ENCODE measurements around the gene CACHD1.

Gene CACHD1

DNA sequence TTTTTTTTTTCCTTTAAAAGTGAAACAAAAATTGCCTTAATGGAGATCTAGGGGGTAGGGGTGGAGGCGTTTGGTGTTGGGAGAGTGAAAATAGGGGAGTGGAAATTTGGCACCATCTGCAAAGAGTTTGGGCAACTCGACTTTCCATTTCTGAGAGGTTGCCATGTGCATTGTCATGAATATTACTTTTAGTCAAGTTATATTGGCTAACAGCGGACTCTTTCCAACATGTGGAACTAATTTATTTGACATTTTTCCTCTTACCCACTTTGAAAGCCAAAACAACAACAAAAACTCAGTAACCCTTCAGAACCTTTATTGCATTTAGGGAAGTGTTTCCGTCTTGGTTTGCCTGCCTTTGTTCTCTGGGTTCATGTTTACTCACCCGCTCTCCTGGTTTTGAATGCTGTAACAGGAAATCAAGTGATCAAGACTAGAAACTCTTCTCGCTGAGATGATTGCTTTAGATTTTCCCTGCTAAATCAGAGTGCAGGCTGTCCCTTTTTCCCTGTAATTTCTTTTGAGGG lies 70.4 kb downstream of the CACHD1 start:
- TF ChIP-seq, protein P1, sequence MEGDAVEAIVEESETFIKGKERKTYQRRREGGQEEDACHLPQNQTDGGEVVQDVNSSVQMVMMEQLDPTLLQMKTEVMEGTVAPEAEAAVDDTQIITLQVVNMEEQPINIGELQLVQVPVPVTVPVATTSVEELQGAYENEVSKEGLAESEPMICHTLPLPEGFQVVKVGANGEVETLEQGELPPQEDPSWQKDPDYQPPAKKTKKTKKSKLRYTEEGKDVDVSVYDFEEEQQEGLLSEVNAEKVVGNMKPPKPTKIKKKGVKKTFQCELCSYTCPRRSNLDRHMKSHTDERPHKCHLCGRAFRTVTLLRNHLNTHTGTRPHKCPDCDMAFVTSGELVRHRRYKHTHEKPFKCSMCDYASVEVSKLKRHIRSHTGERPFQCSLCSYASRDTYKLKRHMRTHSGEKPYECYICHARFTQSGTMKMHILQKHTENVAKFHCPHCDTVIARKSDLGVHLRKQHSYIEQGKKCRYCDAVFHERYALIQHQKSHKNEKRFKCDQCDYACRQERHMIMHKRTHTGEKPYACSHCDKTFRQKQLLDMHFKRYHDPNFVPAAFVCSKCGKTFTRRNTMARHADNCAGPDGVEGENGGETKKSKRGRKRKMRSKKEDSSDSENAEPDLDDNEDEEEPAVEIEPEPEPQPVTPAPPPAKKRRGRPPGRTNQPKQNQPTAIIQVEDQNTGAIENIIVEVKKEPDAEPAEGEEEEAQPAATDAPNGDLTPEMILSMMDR (IDR thresholded peaks at IDR 0.05; ENCODE audit: low read depth, low read length, missing control alignments) = no peak
- DNase-seq (ENCODE audit: low read depth) = no peak

GRCh38 chr1:64542118-64542517 lies 72.2 kb downstream of the CACHD1 start:
- H3K4me3 ChIP-seq (ENCODE audit: low read depth, low read length) = no peak overlapping the region
- TF ChIP-seq, protein P1 (IDR thresholded peaks at IDR 0.05; ENCODE audit: low read depth, low read length, missing control alignments) = no peak
- DNase-seq (ENCODE audit: low read depth) = no peak

More for the DNA sequence above, 70.4 kb downstream of the CACHD1 start:
- H3K4me3 ChIP-seq (ENCODE audit: low read depth, low read length) = no peak overlapping the region

DNA sequence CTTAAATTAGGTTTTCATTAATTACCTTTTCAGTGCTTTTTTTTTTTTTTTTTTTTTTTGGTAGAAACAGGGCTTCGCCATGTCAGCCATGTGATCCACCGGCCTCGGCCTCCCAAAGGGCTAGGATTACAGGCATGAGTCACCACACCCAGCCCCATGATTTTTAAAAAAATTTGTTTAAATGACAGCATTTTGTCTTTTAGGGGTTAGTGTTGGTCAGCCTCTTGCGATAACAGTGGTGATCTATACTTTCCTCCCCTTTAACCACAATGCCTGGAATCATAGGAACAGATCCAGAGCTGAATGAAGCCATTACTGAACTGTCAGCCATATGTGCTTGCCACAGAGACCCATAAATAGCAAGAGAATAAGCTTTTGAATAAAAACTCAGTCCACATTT lies 73.9 kb downstream of the CACHD1 start:
- TF ChIP-seq, protein P1 (IDR thresholded peaks at IDR 0.05; ENCODE audit: low read depth, low read length, missing control alignments) = no peak
- no peak for DNase-seq (ENCODE audit: low read depth)

GRCh38 chr1:64545118-64545843 lies 75.4 kb downstream of the CACHD1 start:
- no peak for DNase-seq (ENCODE audit: low read depth)
- TF ChIP-seq, protein P1 (IDR thresholded peaks at IDR 0.05; ENCODE audit: low read depth, low read length, missing control alignments) = no peak
- no peak overlapping the region for H3K4me3 ChIP-seq (ENCODE audit: low read depth, low read length)

More for the DNA sequence above, 73.9 kb downstream of the CACHD1 start:
- H3K4me3 ChIP-seq (ENCODE audit: low read depth, low read length) = no peak overlapping the region

- H3K4me3 ChIP-seq (ENCODE audit: low read depth, low read length) = no peak overlapping the region
- TF ChIP-seq, protein P1 (IDR thresholded peaks at IDR 0.05; ENCODE audit: low read depth, low read length, missing control alignments) = no peak
- DNase-seq (ENCODE audit: low read depth) = no peak
Measured at GRCh38 chr1:64546013-64546412, 76.1 kb downstream of the CACHD1 start.

GRCh38 chr1:64549464-64550239 lies 79.7 kb downstream of the CACHD1 start:
- no peak overlapping the region for H3K4me3 ChIP-seq (ENCODE audit: low read depth, low read length)
- DNase-seq (ENCODE audit: low read depth) = no peak
- TF ChIP-seq, protein P1 (IDR thresholded peaks at IDR 0.05; ENCODE audit: low read depth, low read length, missing control alignments) = no peak

Data from GM12864 (cell line).